ENCODE measurements around the gene NFASC.

DNA sequence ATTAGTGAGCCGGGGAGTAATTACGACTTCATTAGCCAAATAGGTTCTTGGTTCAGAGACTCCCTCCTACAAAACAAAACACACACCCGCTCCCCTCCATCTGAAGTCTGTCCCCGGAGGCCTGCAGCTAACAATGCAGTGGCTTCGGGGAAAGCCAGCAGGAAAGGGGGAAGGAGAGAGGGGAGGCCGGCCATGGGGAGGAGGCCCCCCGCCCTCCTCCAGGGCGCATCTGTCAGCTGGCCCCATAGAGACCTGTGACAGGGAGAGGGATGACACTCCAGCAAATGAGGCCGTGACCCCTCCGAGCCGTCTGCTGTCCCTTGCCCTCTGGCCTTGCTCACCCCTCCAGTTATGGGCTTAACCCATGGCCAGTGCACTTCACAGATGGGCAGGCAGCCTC lies 160.2 kb downstream of the NFASC start:
- no peak for TF ChIP-seq NFE2L1 (CRISPR knock-in tag; IDR thresholded peaks at IDR 0.05)
- TF ChIP-seq, protein P1, sequence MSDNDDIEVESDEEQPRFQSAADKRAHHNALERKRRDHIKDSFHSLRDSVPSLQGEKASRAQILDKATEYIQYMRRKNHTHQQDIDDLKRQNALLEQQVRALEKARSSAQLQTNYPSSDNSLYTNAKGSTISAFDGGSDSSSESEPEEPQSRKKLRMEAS (CRISPR knock-in tag; IDR thresholded peaks at IDR 0.05): no peak
- TF ChIP-seq, protein P2, sequence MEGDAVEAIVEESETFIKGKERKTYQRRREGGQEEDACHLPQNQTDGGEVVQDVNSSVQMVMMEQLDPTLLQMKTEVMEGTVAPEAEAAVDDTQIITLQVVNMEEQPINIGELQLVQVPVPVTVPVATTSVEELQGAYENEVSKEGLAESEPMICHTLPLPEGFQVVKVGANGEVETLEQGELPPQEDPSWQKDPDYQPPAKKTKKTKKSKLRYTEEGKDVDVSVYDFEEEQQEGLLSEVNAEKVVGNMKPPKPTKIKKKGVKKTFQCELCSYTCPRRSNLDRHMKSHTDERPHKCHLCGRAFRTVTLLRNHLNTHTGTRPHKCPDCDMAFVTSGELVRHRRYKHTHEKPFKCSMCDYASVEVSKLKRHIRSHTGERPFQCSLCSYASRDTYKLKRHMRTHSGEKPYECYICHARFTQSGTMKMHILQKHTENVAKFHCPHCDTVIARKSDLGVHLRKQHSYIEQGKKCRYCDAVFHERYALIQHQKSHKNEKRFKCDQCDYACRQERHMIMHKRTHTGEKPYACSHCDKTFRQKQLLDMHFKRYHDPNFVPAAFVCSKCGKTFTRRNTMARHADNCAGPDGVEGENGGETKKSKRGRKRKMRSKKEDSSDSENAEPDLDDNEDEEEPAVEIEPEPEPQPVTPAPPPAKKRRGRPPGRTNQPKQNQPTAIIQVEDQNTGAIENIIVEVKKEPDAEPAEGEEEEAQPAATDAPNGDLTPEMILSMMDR (IDR thresholded peaks at IDR 0.05): no peak
- TF ChIP-seq NR1H2 (CRISPR knock-in tag; IDR thresholded peaks at IDR 0.05): no peak
- TF ChIP-seq ATF3 (CRISPR knock-in tag; conservative IDR thresholded peaks at IDR 0.05): no peak
- TF ChIP-seq ZNF121 (CRISPR knock-in tag; IDR thresholded peaks at IDR 0.05): no peak
- TF ChIP-seq ZNF138 (CRISPR knock-in tag; conservative IDR thresholded peaks at IDR 0.05): no peak
- no peak for TF ChIP-seq SP1 (CRISPR knock-in tag; conservative IDR thresholded peaks at IDR 0.05)
- TF ChIP-seq ATF1 (CRISPR knock-in tag; IDR thresholded peaks at IDR 0.05): no peak

Data from WTC11 (cell line).